ENCODE measurements around the gene PPP2R2C. TPM values are rescaled to one million over a fixed set of nuclear protein-coding genes. Genes with fewer than 3 reads are reported as not detected.

The PPP2R2C gene
- total and polyA plus RNA-seq, 10 donors = 0.07 to 1.3 (median 0.23) TPM; not detected in 1

- WGBS, 5 donors = 66 to 84% (median 70%) methylated on average over 6 of the region's 6 CpGs
These were observed 139.8 kb downstream of the PPP2R2C start for GRCh38 chr4:6332669-6333050.

GRCh38 chr4:6332042-6332668, 140.3 kb downstream of the PPP2R2C start:
- Histone ChIP-seq H3K36me3 (no peaks in the 10 kb centered on the region), H3K4me1 (peaks cover 0 to 4% (median 4%) of the 10 kb centered on the region in 6 donors), H3K4me3 (no peak overlapping the region), H3K9me3 (peaks cover 0 to 15% (median 6%) of the 10 kb centered on the region in 8 donors), H3K27me3 (replicated peaks in 1 of 7) (peaks cover 0 to 83% (median 23%) of the 10 kb centered on the region in 7 donors), H3K27ac (no peak overlapping the region)
- 43 to 52% (median 48%) methylated on average over 18 of the region's 18 CpGs for WGBS, 5 donors
- intact Hi-C loops (cut with DNase I; ENCODE audit: low total_unique reads) = loop anchor here (5.0 kb wide), 1 partner anchor 215 kb away; no protein-coding TSS in a partner anchor
- no peak for DNase-seq
- TF ChIP-seq CTCF (IDR thresholded peaks at IDR 0.05 in 8 of 11, conservative IDR thresholded peaks at IDR 0.05 in 3 of 11) (peak; percentile 18 to 78 (median 65)), POLR2A (IDR thresholded peaks at IDR 0.05) (no peak), POLR2AphosphoS5 (IDR thresholded peaks at IDR 0.05) (no peak)

More at GRCh38 chr4:6332669-6333050, 139.8 kb downstream of the PPP2R2C start:
- no peak for TF ChIP-seq POLR2AphosphoS5 (IDR thresholded peaks at IDR 0.05)
- no peak for TF ChIP-seq POLR2A (IDR thresholded peaks at IDR 0.05)
- TF ChIP-seq CTCF (IDR thresholded peaks at IDR 0.05 in 8 of 11, conservative IDR thresholded peaks at IDR 0.05 in 3 of 11) = no peak
- Histone ChIP-seq H3K9me3 (peaks cover 0 to 15% (median 6%) of the 10 kb centered on the region in 8 donors), H3K4me3 (no peak overlapping the region), H3K36me3 (no peaks in the 10 kb centered on the region), H3K27me3 (replicated peaks in 1 of 7) (peaks cover 0 to 84% (median 24%) of the 10 kb centered on the region in 7 donors), H3K4me1 (peaks cover 0 to 5% (median 2%) of the 10 kb centered on the region in 6 donors), H3K27ac (no peak overlapping the region)
- DNase-seq = no peak
- intact Hi-C loops (cut with DNase I; ENCODE audit: low total_unique reads) = loop anchor here (5.0 kb wide), 1 partner anchor 215 kb away; no protein-coding TSS in a partner anchor

GRCh38 chr4:6331468-6331867, 140.9 kb downstream of the PPP2R2C start:
- DNase-seq = no peak
- peaks cover 0 to 15% (median 6%) of the 10 kb centered on the region in 8 donors for H3K9me3 ChIP-seq
- intact Hi-C loops (cut with DNase I; ENCODE audit: low total_unique reads) = loop anchor here (5.0 kb wide), 1 partner anchor 216 kb away; no protein-coding TSS in a partner anchor
- peaks cover 0 to 88% (median 22%) of the 10 kb centered on the region in 7 donors for H3K27me3 ChIP-seq (replicated peaks in 1 of 7)
- H3K4me1 ChIP-seq = peaks cover 0 to 11% (median 8%) of the 10 kb centered on the region in 6 donors
- TF ChIP-seq POLR2AphosphoS5 (IDR thresholded peaks at IDR 0.05) = no peak
- no peak for TF ChIP-seq POLR2A (IDR thresholded peaks at IDR 0.05)
- TF ChIP-seq CTCF (IDR thresholded peaks at IDR 0.05 in 8 of 11, conservative IDR thresholded peaks at IDR 0.05 in 3 of 11) = no peak
- no peak overlapping the region for H3K4me3 ChIP-seq
- no peaks in the 10 kb centered on the region for H3K36me3 ChIP-seq
- WGBS, 5 donors = 87 to 95% (median 90%) methylated on average over 6 of the region's 6 CpGs
- H3K27ac ChIP-seq = no peak overlapping the region

- intact Hi-C loops (cut with DNase I; ENCODE audit: low total_unique reads) = loop anchor here (5.0 kb wide), 1 partner anchor 216 kb away; no protein-coding TSS in a partner anchor
- 75 to 87% (median 82%) methylated on average over 8 of the region's 8 CpGs for WGBS, 5 donors
- DNase-seq = no peak
- no peak overlapping the region for H3K27ac ChIP-seq
- no peak overlapping the region for H3K4me3 ChIP-seq
- H3K36me3 ChIP-seq = no peaks in the 10 kb centered on the region
- H3K27me3 ChIP-seq (replicated peaks in 1 of 7) = peaks cover 0 to 89% (median 22%) of the 10 kb centered on the region in 7 donors
- TF ChIP-seq POLR2AphosphoS5 (IDR thresholded peaks at IDR 0.05) (no peak), CTCF (IDR thresholded peaks at IDR 0.05 in 8 of 11, conservative IDR thresholded peaks at IDR 0.05 in 3 of 11) (peak in 9 of 11 experiments; percentile 16 to 57 (median 45))
- peaks cover 0 to 15% (median 6%) of the 10 kb centered on the region in 8 donors for H3K9me3 ChIP-seq
- H3K4me1 ChIP-seq = peaks cover 0 to 15% (median 9%) of the 10 kb centered on the region in 6 donors
These were observed 141.4 kb downstream of the PPP2R2C start for GRCh38 chr4:6331018-6331417.
